ENCODE measurements around the gene GTPBP3.

Gene GTPBP3

DNA sequence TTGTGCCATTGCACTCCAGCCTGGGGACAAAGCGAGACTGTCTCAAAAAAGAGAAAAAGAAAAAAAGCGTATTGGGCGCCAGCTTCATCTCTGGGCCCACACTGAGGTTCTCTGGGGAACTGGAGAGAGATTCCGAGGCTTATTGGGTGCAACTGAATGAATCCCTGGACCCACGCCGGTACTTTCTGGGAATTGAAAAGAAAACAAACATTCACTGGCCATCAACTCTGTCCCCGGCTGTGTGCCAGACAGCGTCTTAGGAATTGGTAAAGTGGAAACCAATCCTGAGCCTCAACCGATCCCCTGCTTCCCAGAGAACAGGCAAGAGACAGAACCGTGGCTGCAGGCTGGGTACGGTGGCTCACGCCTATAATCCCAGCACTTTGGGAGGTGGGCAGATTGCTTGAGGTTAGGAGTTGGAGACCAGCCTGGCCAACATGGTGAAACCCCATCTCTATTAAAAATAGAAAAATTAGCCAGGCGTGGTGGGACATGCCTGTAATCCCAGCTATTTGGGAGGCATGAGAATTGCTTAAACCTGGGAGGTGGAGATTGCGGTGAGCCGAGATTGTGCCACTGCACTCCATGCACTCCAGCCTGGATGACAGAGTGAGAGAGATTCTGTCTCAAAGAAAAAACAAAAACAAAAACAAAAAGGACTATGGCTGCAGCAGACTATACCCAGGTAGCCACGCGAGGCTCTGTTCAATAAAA, 11.3 kb upstream of the GTPBP3 start:
- TF ChIP-seq JUND (IDR thresholded peaks at IDR 0.05; ENCODE audit: low read depth), result no peak
- in situ Hi-C loops (cut with HindIII; ENCODE audit: low pct_unique_long_range_greater_than_20kb, low sequenced_read_pairs), result no loop called here
- no peak for DNase-seq (ENCODE audit: low read depth in 1 of 2, low spot score in 1 of 2)

GRCh38 chr19:17326595-17326966, 10.8 kb upstream of the GTPBP3 start:
- TF ChIP-seq JUND (IDR thresholded peaks at IDR 0.05; ENCODE audit: low read depth), result no peak
- DNase-seq (ENCODE audit: low read depth in 1 of 2, low spot score in 1 of 2), result no peak
- in situ Hi-C loops (cut with HindIII; ENCODE audit: low pct_unique_long_range_greater_than_20kb, low sequenced_read_pairs), result no loop called here

GRCh38 chr19:17327068-17327653, 10.2 kb upstream of the GTPBP3 start:
- in situ Hi-C loops (cut with HindIII; ENCODE audit: low pct_unique_long_range_greater_than_20kb, low sequenced_read_pairs), result no loop called here
- DNase-seq (ENCODE audit: low read depth in 1 of 2, low spot score in 1 of 2), result no peak
- no peak for TF ChIP-seq JUND (IDR thresholded peaks at IDR 0.05; ENCODE audit: low read depth)

DNA sequence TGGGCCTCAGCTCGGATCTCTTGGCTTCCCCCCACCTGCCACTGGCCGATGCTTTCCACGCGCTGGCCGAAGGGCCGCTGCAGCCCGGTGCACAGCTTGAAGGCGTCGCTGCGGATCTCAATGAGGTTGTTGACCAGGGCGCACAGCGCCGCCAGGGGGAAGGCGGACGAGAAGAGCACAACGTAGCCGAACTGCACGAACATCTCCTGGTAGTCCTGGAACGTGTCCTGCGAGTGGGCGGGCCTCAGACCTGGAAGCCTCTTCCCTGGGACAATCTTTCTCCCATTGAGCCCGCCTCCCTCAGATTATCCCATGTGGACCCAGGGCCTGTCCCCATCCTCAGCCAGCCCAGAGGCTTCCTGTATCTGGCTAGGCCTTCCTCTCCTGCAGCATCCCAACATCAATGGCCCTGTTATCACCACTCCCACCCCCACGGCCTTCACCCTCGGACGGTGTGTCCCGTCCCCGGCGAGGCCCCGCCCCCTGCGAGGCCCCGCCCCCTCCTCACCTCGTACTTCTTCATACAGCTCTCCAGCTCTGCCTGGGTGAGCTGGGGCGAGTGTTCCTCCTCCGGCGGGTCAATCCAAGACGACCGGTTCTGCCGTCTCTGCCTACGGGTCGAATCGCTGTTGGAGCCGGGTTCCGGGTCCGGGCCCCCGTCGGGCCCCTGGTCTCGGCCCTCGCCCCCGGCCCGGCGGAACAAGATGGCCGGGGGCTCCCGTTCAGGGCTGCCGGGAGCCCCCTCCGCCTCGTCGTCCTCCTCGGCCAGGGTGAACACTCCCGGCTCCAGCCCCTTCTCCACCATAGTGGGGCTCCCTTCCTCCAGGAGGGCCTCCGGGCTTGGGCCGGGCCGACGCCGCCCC, 9.5 kb upstream of the GTPBP3 start:
- in situ Hi-C loops (cut with HindIII; ENCODE audit: low pct_unique_long_range_greater_than_20kb, low sequenced_read_pairs), result no loop called here
- no peak for TF ChIP-seq JUND (IDR thresholded peaks at IDR 0.05; ENCODE audit: low read depth)
- no peak for DNase-seq (ENCODE audit: low read depth in 1 of 2, low spot score in 1 of 2)

- TF ChIP-seq JUND (IDR thresholded peaks at IDR 0.05; ENCODE audit: low read depth), result no peak
- in situ Hi-C loops (cut with HindIII; ENCODE audit: low pct_unique_long_range_greater_than_20kb, low sequenced_read_pairs), result no loop called here
- no peak for DNase-seq (ENCODE audit: low read depth in 1 of 2, low spot score in 1 of 2)
Measured at GRCh38 chr19:17328517-17329365, 8.6 kb upstream of the GTPBP3 start.

DNA sequence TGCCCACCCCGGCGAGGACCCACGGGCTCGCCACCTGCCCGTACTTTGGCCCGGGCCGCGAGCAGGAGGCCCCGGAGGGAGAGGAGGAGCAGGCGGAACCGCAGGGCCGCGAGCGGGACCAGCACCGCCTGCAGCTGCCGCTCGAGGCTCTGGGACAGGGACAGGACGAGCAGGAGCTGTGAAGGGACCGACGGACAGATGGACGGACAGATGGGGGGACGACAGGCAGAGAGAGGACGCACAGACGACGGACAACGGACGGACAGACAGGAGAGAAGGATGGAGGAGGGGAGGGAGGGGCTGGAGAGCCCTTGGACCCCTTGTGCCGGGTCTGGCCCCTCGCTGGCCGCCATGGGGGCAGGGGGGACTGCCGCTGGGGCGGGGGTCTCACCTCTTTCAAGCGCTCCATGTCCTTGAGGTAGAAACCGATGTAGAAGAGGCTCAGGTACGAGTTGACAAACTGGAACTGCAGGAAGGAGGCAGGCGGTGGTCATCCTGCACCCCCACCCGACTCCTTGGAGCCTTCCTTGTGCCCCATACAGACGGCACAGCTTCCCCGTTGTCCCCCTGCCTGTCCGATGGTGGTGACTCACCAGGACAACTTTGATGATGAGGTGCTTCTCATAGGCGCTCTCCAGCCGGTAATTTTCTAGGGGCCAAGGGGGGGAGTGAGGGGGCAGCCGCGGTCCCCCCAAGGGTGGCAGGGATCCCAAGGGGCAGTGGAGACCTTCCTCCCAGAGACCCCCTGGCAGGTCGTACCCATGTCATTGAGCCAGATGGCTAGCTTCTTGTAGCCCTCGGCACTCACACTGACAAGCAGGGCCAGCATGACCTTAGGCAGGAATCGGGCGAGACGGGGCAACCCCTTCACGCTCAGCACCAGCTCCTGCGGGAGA, 7.7 kb upstream of the GTPBP3 start:
- in situ Hi-C loops (cut with HindIII; ENCODE audit: low pct_unique_long_range_greater_than_20kb, low sequenced_read_pairs), result no loop called here
- DNase-seq (ENCODE audit: low read depth in 1 of 2, low spot score in 1 of 2), result no peak
- no peak for TF ChIP-seq JUND (IDR thresholded peaks at IDR 0.05; ENCODE audit: low read depth)

- no peak for DNase-seq (ENCODE audit: low read depth in 1 of 2, low spot score in 1 of 2)
- in situ Hi-C loops (cut with HindIII; ENCODE audit: low pct_unique_long_range_greater_than_20kb, low sequenced_read_pairs), result no loop called here
- no peak for TF ChIP-seq JUND (IDR thresholded peaks at IDR 0.05; ENCODE audit: low read depth)
Measured at GRCh38 chr19:17330262-17331044, 6.9 kb upstream of the GTPBP3 start.

- DNase-seq (ENCODE audit: low read depth in 1 of 2, low spot score in 1 of 2), result no peak
- in situ Hi-C loops (cut with HindIII; ENCODE audit: low pct_unique_long_range_greater_than_20kb, low sequenced_read_pairs), result no loop called here
- TF ChIP-seq JUND (IDR thresholded peaks at IDR 0.05; ENCODE audit: low read depth), result no peak
Measured at GRCh38 chr19:17331045-17331558, 6.3 kb upstream of the GTPBP3 start.

GRCh38 chr19:17332360-17332676, 5.0 kb upstream of the GTPBP3 start:
- no peak for TF ChIP-seq JUND (IDR thresholded peaks at IDR 0.05; ENCODE audit: low read depth)
- in situ Hi-C loops (cut with HindIII; ENCODE audit: low pct_unique_long_range_greater_than_20kb, low sequenced_read_pairs), result no loop called here
- no peak for DNase-seq (ENCODE audit: low read depth in 1 of 2, low spot score in 1 of 2)

- DNase-seq (ENCODE audit: low read depth in 1 of 2, low spot score in 1 of 2), result peak in 1 of 2 experiments; percentile 92
- in situ Hi-C loops (cut with HindIII; ENCODE audit: low pct_unique_long_range_greater_than_20kb, low sequenced_read_pairs), result no loop called here
Measured at GRCh38 chr19:17332677-17333581, 4.4 kb upstream of the GTPBP3 start.

More at GRCh38 chr19:17332677-17333581, 4.4 kb upstream of the GTPBP3 start:
- TF ChIP-seq JUND (IDR thresholded peaks at IDR 0.05; ENCODE audit: low read depth), result no peak
